Measurements from ENCODE around the gene SLC1A1. TPM values are rescaled to one million over a fixed set of nuclear protein-coding genes. Genes with fewer than 3 reads are reported as not detected.
A peak's percentile ranks its signal among the peaks of the same experiment; 100 is the strongest.
"Not testable (repeated sequence)": the region's sequence is repeated elsewhere in the genome, so short reads cannot be mapped to it uniquely, and the experiment has no call there.

The SLC1A1 gene
- total RNA-seq, 3 donors from 2014 or later (not counting 1 experiment from before 2014, with no cell fraction given) = not detected

GRCh38 chr9:4530375-4530774, 40.1 kb downstream of the SLC1A1 start:
- no peaks in the 10 kb centered on the region for H3K36me3 ChIP-seq (ENCODE audit: control insufficient read depth, insufficient read depth, low read length)
- no peak overlapping the region for H3K27ac ChIP-seq (ENCODE audit: low read length)
- Mint-ChIP-seq H3K4me1 (peaks cover 11 to 12% of the 10 kb centered on the region in 2 donors), H3K27ac (peak overlapping the region; percentile 25 to 55), H3K27me3 (ENCODE audit: low read depth in 2 of 2) (peaks cover 5 to 8% of the 10 kb centered on the region in 2 donors), H3K36me3 (no peaks in the 10 kb centered on the region), H3K4me3 (no peak overlapping the region), H3K9me3 (peaks cover 0 to 2% of the 10 kb centered on the region in 2 donors)
- H3K4me1 ChIP-seq (ENCODE audit: control insufficient read depth, insufficient read depth, low read length) = no peaks in the 10 kb centered on the region
- no peak for TF ChIP-seq CTCF (IDR thresholded peaks at IDR 0.05)
- 76% methylated on average over 4 of the region's 6 CpGs for WGBS (ENCODE audit: insufficient coverage)
- DNase-seq = peak in 1 of 2 donors; percentile 54
- no peaks in the 10 kb centered on the region for H3K9me3 ChIP-seq (ENCODE audit: control insufficient read depth, insufficient read depth, low read length)
- intact Hi-C loops (cut with micrococcal nuclease) = no loop called here
- no peak overlapping the region for H3K4me3 ChIP-seq (ENCODE audit: low read length)
- ATAC-seq = peak; percentile 35 to 78 (median 69)
- H3K27me3 ChIP-seq (ENCODE audit: control insufficient read depth, insufficient read depth, low read length) = no peaks in the 10 kb centered on the region

- H3K4me1 ChIP-seq (ENCODE audit: control insufficient read depth, insufficient read depth, low read length); intact Hi-C loops (cut with micrococcal nuclease); DNase-seq; H3K36me3 ChIP-seq (ENCODE audit: control insufficient read depth, insufficient read depth, low read length); H3K27me3 ChIP-seq (ENCODE audit: control insufficient read depth, insufficient read depth, low read length); H3K4me3 Mint-ChIP-seq; H3K9me3 ChIP-seq (ENCODE audit: control insufficient read depth, insufficient read depth, low read length); H3K27me3 Mint-ChIP-seq (ENCODE audit: low read depth in 2 of 2); H3K4me3 ChIP-seq (ENCODE audit: low read length); H3K9me3 Mint-ChIP-seq; H3K36me3 Mint-ChIP-seq; H3K27ac ChIP-seq (ENCODE audit: low read length): not testable (repeated sequence)
- H3K4me1 Mint-ChIP-seq = peaks cover 11 to 12% of the 10 kb centered on the region in 2 donors
- 87% methylated on average over 3 of the region's 3 CpGs for WGBS (ENCODE audit: insufficient coverage)
- peak overlapping the region; percentile 25 to 55 for H3K27ac Mint-ChIP-seq
- ATAC-seq = peak in 1 of 3 donors; percentile 60
Measured at GRCh38 chr9:4530831-4531230, 40.6 kb downstream of the SLC1A1 start.

- H3K36me3 ChIP-seq (ENCODE audit: control insufficient read depth, insufficient read depth, low read length); H3K27me3 ChIP-seq (ENCODE audit: control insufficient read depth, insufficient read depth, low read length); H3K9me3 Mint-ChIP-seq; H3K4me1 ChIP-seq (ENCODE audit: control insufficient read depth, insufficient read depth, low read length); intact Hi-C loops (cut with micrococcal nuclease); ATAC-seq; H3K27ac Mint-ChIP-seq; H3K36me3 Mint-ChIP-seq; H3K4me3 Mint-ChIP-seq; H3K4me3 ChIP-seq (ENCODE audit: low read length); H3K9me3 ChIP-seq (ENCODE audit: control insufficient read depth, insufficient read depth, low read length); H3K27me3 Mint-ChIP-seq (ENCODE audit: low read depth in 2 of 2); DNase-seq; H3K27ac ChIP-seq (ENCODE audit: low read length): not testable (repeated sequence)
- H3K4me1 Mint-ChIP-seq = peaks cover 11 to 12% of the 10 kb centered on the region in 2 donors
- WGBS (ENCODE audit: insufficient coverage) = 87% methylated on average over 8 of the region's 8 CpGs
Measured at GRCh38 chr9:4531355-4531754, 41.1 kb downstream of the SLC1A1 start.

GRCh38 chr9:4533881-4534280, 43.6 kb downstream of the SLC1A1 start:
- H3K36me3 ChIP-seq (ENCODE audit: control insufficient read depth, insufficient read depth, low read length); H3K27me3 Mint-ChIP-seq (ENCODE audit: low read depth in 2 of 2); H3K4me3 Mint-ChIP-seq; H3K27ac Mint-ChIP-seq; intact Hi-C loops (cut with micrococcal nuclease); H3K36me3 Mint-ChIP-seq; H3K4me3 ChIP-seq (ENCODE audit: low read length); H3K27me3 ChIP-seq (ENCODE audit: control insufficient read depth, insufficient read depth, low read length); ATAC-seq; DNase-seq; H3K9me3 Mint-ChIP-seq; H3K27ac ChIP-seq (ENCODE audit: low read length); H3K4me1 ChIP-seq (ENCODE audit: control insufficient read depth, insufficient read depth, low read length); H3K9me3 ChIP-seq (ENCODE audit: control insufficient read depth, insufficient read depth, low read length): not testable (repeated sequence)
- H3K4me1 Mint-ChIP-seq = peaks cover 11 to 12% of the 10 kb centered on the region in 2 donors
- WGBS (ENCODE audit: insufficient coverage) = no CpG with 5 or more reads among the region's 2 CpGs

GRCh38 chr9:4536196-4536595, 45.9 kb downstream of the SLC1A1 start:
- H3K9me3 ChIP-seq (ENCODE audit: control insufficient read depth, insufficient read depth, low read length); ATAC-seq; H3K4me3 ChIP-seq (ENCODE audit: low read length); H3K4me1 ChIP-seq (ENCODE audit: control insufficient read depth, insufficient read depth, low read length); H3K27ac ChIP-seq (ENCODE audit: low read length); H3K4me1 Mint-ChIP-seq; H3K9me3 Mint-ChIP-seq; H3K27ac Mint-ChIP-seq; H3K36me3 ChIP-seq (ENCODE audit: control insufficient read depth, insufficient read depth, low read length); H3K36me3 Mint-ChIP-seq; DNase-seq; H3K27me3 Mint-ChIP-seq (ENCODE audit: low read depth in 2 of 2); H3K4me3 Mint-ChIP-seq; H3K27me3 ChIP-seq (ENCODE audit: control insufficient read depth, insufficient read depth, low read length); intact Hi-C loops (cut with micrococcal nuclease): not testable (repeated sequence)
- WGBS (ENCODE audit: insufficient coverage) = 100% methylated on average over 1 of the region's 1 CpG
